GM23338 (cell line): ENCODE measurements around the gene SGSH.

ENCODE experiments used
- EZH2 ChIP-seq: fragments of 200-600 bp; sonication (generic); IDR thresholded peaks from one replicate; pipeline ENCODE4 v1.8.0; 2017; ENCODE audit warnings: antibody characterized with exemption, mild to moderate bottlenecking, low read depth; ENCODE audit not compliant: unreplicated experiment
- EZH2phosphoT487 ChIP-seq: fragments of 200-600 bp; sonication (generic); IDR thresholded peaks from one replicate; pipeline ENCODE4 v1.8.1; 2018; ENCODE audit warnings: antibody characterized with exemption; ENCODE audit not compliant: unreplicated experiment
- JUNB ChIP-seq: IDR thresholded peaks from one replicate; pipeline ENCODE4 v1.6.1; 2016; ENCODE audit warnings: antibody characterized with exemption; ENCODE audit not compliant: unreplicated experiment
- POLR2AphosphoS5 ChIP-seq: IDR thresholded peaks from 2 replicates; pipeline ENCODE4 v1.6.1; 2016; ENCODE audit warnings: antibody characterized with exemption, low read depth
- STAT1 ChIP-seq: IDR thresholded peaks from one replicate; pipeline ENCODE4 v1.6.1; 2016; ENCODE audit warnings: antibody characterized with exemption; ENCODE audit not compliant: unreplicated experiment
- TF ChIP-seq, protein P1 (sequence below), 2 experiments: fragments of 200-600 bp in 1 of 2; sonication (generic) in 1 of 2; conservative IDR thresholded peaks; 2 replicates each; pipeline versions ENCODE4 v1.5.1 to v1.6.1; 2016 to 2017; ENCODE audit warnings: antibody characterized with exemption in 2 of 2, low read depth in 2 of 2, mild to moderate bottlenecking in 2 of 2, moderate library complexity in 1 of 2
- TF ChIP-seq, protein P2 (sequence below): IDR thresholded peaks from one replicate; pipeline ENCODE4 v1.6.1; 2018; ENCODE audit warnings: antibody characterized with exemption; ENCODE audit not compliant: unreplicated experiment
- TF ChIP-seq, protein P3 (sequence below): IDR thresholded peaks from 2 replicates; pipeline ENCODE4 v1.6.1; 2016; ENCODE audit warnings: antibody characterized with exemption

DNA sequence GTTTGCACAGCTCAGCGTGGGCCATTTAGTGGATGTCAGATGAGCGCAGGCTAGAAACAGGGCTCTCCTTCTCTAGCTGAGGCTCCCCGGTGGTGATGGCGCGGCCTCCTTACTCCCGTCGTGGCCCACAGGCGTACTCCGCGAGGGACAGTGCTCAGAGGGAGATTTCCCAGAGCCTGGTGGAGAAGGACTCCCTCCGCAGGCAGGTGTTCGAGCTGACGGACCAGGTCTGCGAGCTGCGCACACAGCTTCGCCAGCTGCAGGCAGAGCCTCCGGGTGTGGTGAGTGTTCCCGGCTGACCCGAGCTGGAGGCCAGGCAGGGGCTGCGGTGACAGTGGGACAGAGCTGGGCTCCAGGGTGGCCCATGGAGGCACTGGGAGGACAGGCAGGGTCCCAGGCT, 28.9 kb downstream of the SGSH start:
- TF ChIP-seq, protein P1, sequence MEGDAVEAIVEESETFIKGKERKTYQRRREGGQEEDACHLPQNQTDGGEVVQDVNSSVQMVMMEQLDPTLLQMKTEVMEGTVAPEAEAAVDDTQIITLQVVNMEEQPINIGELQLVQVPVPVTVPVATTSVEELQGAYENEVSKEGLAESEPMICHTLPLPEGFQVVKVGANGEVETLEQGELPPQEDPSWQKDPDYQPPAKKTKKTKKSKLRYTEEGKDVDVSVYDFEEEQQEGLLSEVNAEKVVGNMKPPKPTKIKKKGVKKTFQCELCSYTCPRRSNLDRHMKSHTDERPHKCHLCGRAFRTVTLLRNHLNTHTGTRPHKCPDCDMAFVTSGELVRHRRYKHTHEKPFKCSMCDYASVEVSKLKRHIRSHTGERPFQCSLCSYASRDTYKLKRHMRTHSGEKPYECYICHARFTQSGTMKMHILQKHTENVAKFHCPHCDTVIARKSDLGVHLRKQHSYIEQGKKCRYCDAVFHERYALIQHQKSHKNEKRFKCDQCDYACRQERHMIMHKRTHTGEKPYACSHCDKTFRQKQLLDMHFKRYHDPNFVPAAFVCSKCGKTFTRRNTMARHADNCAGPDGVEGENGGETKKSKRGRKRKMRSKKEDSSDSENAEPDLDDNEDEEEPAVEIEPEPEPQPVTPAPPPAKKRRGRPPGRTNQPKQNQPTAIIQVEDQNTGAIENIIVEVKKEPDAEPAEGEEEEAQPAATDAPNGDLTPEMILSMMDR (conservative IDR thresholded peaks at IDR 0.05; ENCODE audit: low read depth in 2 of 2): peak; percentile 24 to 77
- TF ChIP-seq STAT1: no peak
- no peak for TF ChIP-seq POLR2AphosphoS5
- TF ChIP-seq EZH2: no peak
- no peak for TF ChIP-seq JUNB
- no peak for TF ChIP-seq EZH2phosphoT487
- TF ChIP-seq, protein P2, sequence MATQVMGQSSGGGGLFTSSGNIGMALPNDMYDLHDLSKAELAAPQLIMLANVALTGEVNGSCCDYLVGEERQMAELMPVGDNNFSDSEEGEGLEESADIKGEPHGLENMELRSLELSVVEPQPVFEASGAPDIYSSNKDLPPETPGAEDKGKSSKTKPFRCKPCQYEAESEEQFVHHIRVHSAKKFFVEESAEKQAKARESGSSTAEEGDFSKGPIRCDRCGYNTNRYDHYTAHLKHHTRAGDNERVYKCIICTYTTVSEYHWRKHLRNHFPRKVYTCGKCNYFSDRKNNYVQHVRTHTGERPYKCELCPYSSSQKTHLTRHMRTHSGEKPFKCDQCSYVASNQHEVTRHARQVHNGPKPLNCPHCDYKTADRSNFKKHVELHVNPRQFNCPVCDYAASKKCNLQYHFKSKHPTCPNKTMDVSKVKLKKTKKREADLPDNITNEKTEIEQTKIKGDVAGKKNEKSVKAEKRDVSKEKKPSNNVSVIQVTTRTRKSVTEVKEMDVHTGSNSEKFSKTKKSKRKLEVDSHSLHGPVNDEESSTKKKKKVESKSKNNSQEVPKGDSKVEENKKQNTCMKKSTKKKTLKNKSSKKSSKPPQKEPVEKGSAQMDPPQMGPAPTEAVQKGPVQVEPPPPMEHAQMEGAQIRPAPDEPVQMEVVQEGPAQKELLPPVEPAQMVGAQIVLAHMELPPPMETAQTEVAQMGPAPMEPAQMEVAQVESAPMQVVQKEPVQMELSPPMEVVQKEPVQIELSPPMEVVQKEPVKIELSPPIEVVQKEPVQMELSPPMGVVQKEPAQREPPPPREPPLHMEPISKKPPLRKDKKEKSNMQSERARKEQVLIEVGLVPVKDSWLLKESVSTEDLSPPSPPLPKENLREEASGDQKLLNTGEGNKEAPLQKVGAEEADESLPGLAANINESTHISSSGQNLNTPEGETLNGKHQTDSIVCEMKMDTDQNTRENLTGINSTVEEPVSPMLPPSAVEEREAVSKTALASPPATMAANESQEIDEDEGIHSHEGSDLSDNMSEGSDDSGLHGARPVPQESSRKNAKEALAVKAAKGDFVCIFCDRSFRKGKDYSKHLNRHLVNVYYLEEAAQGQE: no peak
- TF ChIP-seq, protein P3, sequence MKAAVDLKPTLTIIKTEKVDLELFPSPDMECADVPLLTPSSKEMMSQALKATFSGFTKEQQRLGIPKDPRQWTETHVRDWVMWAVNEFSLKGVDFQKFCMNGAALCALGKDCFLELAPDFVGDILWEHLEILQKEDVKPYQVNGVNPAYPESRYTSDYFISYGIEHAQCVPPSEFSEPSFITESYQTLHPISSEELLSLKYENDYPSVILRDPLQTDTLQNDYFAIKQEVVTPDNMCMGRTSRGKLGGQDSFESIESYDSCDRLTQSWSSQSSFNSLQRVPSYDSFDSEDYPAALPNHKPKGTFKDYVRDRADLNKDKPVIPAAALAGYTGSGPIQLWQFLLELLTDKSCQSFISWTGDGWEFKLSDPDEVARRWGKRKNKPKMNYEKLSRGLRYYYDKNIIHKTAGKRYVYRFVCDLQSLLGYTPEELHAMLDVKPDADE: no peak
